H9 (cell line): ENCODE data around the gene COL4A6. TPM values are rescaled to one million over a fixed set of nuclear protein-coding genes. Genes with fewer than 3 reads are reported as not detected.

Experiments used
- DNase-seq: peaks from one replicate; pipeline ENCODE4 v3.0.0-alpha.2; 2017
- H2AFZ ChIP-seq: one replicate; pipeline ENCODE4 v1.6.1; 2013; ENCODE audit warnings: mild to moderate bottlenecking, low read length, control low read depth, moderate library complexity
- H2AK5ac ChIP-seq: 2 replicates; pipeline ENCODE4 v1.6.1; 2013; ENCODE audit warnings: low read length, control low read depth, mixed read lengths; ENCODE audit not compliant: insufficient read length
- H2BK120ac ChIP-seq: one replicate; pipeline ENCODE4 v1.6.1; 2013; ENCODE audit warnings: low read depth, mild to moderate bottlenecking, low read length, control low read depth, inconsistent platforms; ENCODE audit not compliant: poor library complexity, severe bottlenecking
- H2BK12ac ChIP-seq: 2 replicates; pipeline ENCODE4 v1.6.1; 2013; ENCODE audit warnings: low read length, control low read depth, mixed read lengths, low read depth; ENCODE audit not compliant: insufficient read length
- H2BK15ac ChIP-seq: 2 replicates; pipeline ENCODE4 v1.6.1; 2013; ENCODE audit warnings: low read depth, low read length, control low read depth
- H2BK20ac ChIP-seq: one replicate; pipeline ENCODE4 v1.6.1; 2013; ENCODE audit warnings: low read depth, mild to moderate bottlenecking, low read length, control low read depth, inconsistent platforms; ENCODE audit not compliant: poor library complexity, severe bottlenecking
- H2BK5ac ChIP-seq: 2 replicates; pipeline ENCODE4 v1.6.1; 2013; ENCODE audit warnings: low read length, control low read depth, mixed read lengths; ENCODE audit not compliant: insufficient read length
- H3K14ac ChIP-seq: 2 replicates; pipeline ENCODE4 v1.6.1; 2013; ENCODE audit warnings: low read length, control low read depth; ENCODE audit not compliant: insufficient read depth
- H3K18ac ChIP-seq: 2 replicates; pipeline ENCODE4 v1.6.1; 2013; ENCODE audit warnings: low read depth, mild to moderate bottlenecking, mixed read lengths, low read length, control low read depth; ENCODE audit not compliant: insufficient read length
- H3K23ac ChIP-seq: 2 replicates; pipeline ENCODE4 v1.6.1; 2013; ENCODE audit warnings: low read length, control low read depth, mixed read lengths, low read depth; ENCODE audit not compliant: insufficient read length
- H3K23me2 ChIP-seq: 2 replicates; pipeline ENCODE4 v1.6.1; 2013; ENCODE audit warnings: low read depth, mild to moderate bottlenecking, mixed read lengths, low read length, control low read depth; ENCODE audit not compliant: insufficient read length, poor library complexity, severe bottlenecking
- H3K27ac ChIP-seq: 2 replicates; pipeline ENCODE4 v1.5.1; 2013; ENCODE audit warnings: low read length, control low read depth, mixed read lengths, low read depth; ENCODE audit not compliant: insufficient read length
- H3K27me3 ChIP-seq: 2 replicates; pipeline ENCODE4 v1.6.1; 2013; ENCODE audit warnings: low read length, control low read depth, inconsistent platforms; ENCODE audit not compliant: insufficient read depth
- H3K4ac ChIP-seq: 2 replicates; pipeline ENCODE4 v1.6.1; 2013; ENCODE audit warnings: low read depth, mild to moderate bottlenecking, control low read depth, inconsistent platforms, low read length, moderate library complexity
- H3K4me1 ChIP-seq: 2 replicates; pipeline ENCODE4 v1.6.1; 2013; ENCODE audit warnings: low read length, control low read depth, inconsistent platforms; ENCODE audit not compliant: insufficient read depth
- H3K4me2 ChIP-seq: 2 replicates; pipeline ENCODE4 v1.6.1; 2013; ENCODE audit warnings: low read length, control low read depth, mixed read lengths; ENCODE audit not compliant: insufficient read length, insufficient read depth
- H3K56ac ChIP-seq: 2 replicates; pipeline ENCODE4 v1.6.1; 2013; ENCODE audit warnings: low read depth, mild to moderate bottlenecking, mixed read lengths, low read length, control low read depth; ENCODE audit not compliant: insufficient read length
- H3K79me1 ChIP-seq: 2 replicates; pipeline ENCODE4 v1.6.1; 2013; ENCODE audit warnings: low read depth, mild to moderate bottlenecking, moderate library complexity, low read length, control low read depth, inconsistent platforms; ENCODE audit not compliant: insufficient read depth, poor library complexity, severe bottlenecking
- H3K79me2 ChIP-seq: 2 replicates; pipeline ENCODE4 v1.6.1; 2013; ENCODE audit warnings: low read length, control low read depth, inconsistent platforms; ENCODE audit not compliant: insufficient read depth
- H3K9ac ChIP-seq: 2 replicates; pipeline ENCODE4 v1.6.1; 2013; ENCODE audit warnings: low read length, control low read depth, mixed read lengths; ENCODE audit not compliant: insufficient read length; ENCODE audit errors: extremely low read depth
- H3K9me3 ChIP-seq: one replicate; pipeline ENCODE4 v1.6.1; 2013; ENCODE audit warnings: low read depth, low read length, inconsistent platforms; ENCODE audit not compliant: control insufficient read depth
- H3T11ph ChIP-seq: one replicate; pipeline ENCODE4 v1.6.1; 2013; ENCODE audit warnings: mild to moderate bottlenecking, low read length, control low read depth, inconsistent platforms
- H4K20me1 ChIP-seq: one replicate; pipeline ENCODE4 v1.6.1; 2013; ENCODE audit not compliant: control insufficient read depth, insufficient read length, insufficient read depth
- H4K5ac ChIP-seq: 2 replicates; pipeline ENCODE4 v1.6.1; 2013; ENCODE audit warnings: low read depth, mild to moderate bottlenecking, mixed read lengths, low read length, control low read depth; ENCODE audit not compliant: insufficient read length
- H4K8ac ChIP-seq: replicated peaks from 2 replicates; pipeline ENCODE4 v1.6.1; 2013; ENCODE audit warnings: low read length, control low read depth, mixed read lengths, low read depth; ENCODE audit not compliant: insufficient read length
- H4K91ac ChIP-seq: 2 replicates; pipeline ENCODE4 v1.6.1; 2013; ENCODE audit warnings: low read depth, mild to moderate bottlenecking, moderate library complexity, mixed read lengths, low read length, control low read depth; ENCODE audit not compliant: insufficient read length
- H3K27ac Mint-ChIP-seq, 3 experiments: 2 replicates in 2 of 3; 3 replicates in 1 of 3; pipeline ENCODE4 v1.8.0; 2020 to 2021; ENCODE audit warnings: mixed read lengths in 3 of 3, mild to moderate bottlenecking in 1 of 3, moderate library complexity in 1 of 3
- H3K27me3 Mint-ChIP-seq: 2 replicates; pipeline ENCODE4 v1.8.0; 2021; ENCODE audit warnings: low read depth, mild to moderate bottlenecking, moderate library complexity, mixed read lengths
- H3K36me3 Mint-ChIP-seq, 3 experiments: 2 replicates in 2 of 3; 3 replicates in 1 of 3; pipeline ENCODE4 v1.8.0; 2020 to 2021; ENCODE audit warnings: low read depth in 3 of 3, mixed read lengths in 3 of 3; ENCODE audit not compliant: insufficient read depth in 1 of 3
- H3K4me1 Mint-ChIP-seq, 2 experiments: 2 replicates each; pipeline ENCODE4 v1.8.0; 2020; ENCODE audit warnings: mixed read lengths in 2 of 2
- H3K4me3 Mint-ChIP-seq, 2 experiments: 2 replicates in 1 of 2; 3 replicates in 1 of 2; pipeline ENCODE4 v1.8.0; 2020 to 2021; ENCODE audit warnings: mild to moderate bottlenecking in 2 of 2, mixed read lengths in 2 of 2, moderate library complexity in 1 of 2
- H3K9me3 Mint-ChIP-seq, 2 experiments: 2 replicates in 1 of 2; 3 replicates in 1 of 2; pipeline ENCODE4 v1.8.0; 2020; ENCODE audit warnings: mild to moderate bottlenecking in 2 of 2, mixed read lengths in 2 of 2, moderate library complexity in 1 of 2
- CTCF ChIP-seq: fragments of 200-600 bp; sonication (generic); conservative IDR thresholded peaks from 3 replicates; pipeline ENCODE4 v1.8.0; 2021; ENCODE audit warnings: antibody characterized with exemption, mild to moderate bottlenecking
- WGBS: extraction: QIAGEN DNeasy Blood & Tissue Kit; methylation state at CpG from one replicate; pipeline ENCODE4 v1.1.7; 2013; ENCODE audit warnings: missing lambda C conversion rate, low lambda C conversion rate, mixed read lengths; ENCODE audit not compliant: insufficient read length; ENCODE audit errors: extremely low coverage; 5-methylcytosine and 5-hydroxymethylcytosine counted together
- total RNA-seq: library from RNA; stranded (reverse); gene quantifications from 2 replicates; pipeline ENCODE4 v1.2.1, GENCODE V29; 2021

COL4A6 gene
- total RNA-seq, 1 experiment from 2014 or later = 16.7 TPM

GRCh38 chrX:108270739-108271396 is 167.4 kb downstream of the COL4A6 start:
- Mint-ChIP-seq H3K27ac (no peak overlapping the region), H3K36me3 (peaks cover 0 to 5% (median 0%) of the 10 kb centered on the region in 3 experiments; a peak in 3 of 7 replicates), H3K4me1 (peaks cover 5 to 10% of the 10 kb centered on the region in 2 experiments; a peak in 2 of 4 replicates), H3K27me3 (no peaks in the 10 kb centered on the region), H3K4me3 (no peak overlapping the region), H3K9me3 (0 out of 5 replicates have a peak, but pooled peaks cover 0 to 2% of the 10 kb centered on the region in 2 experiments)
- Histone ChIP-seq H3K23ac (no peak overlapping the region), H2BK20ac (no peak overlapping the region), H2BK5ac (no peak overlapping the region), H4K91ac (no peak overlapping the region), H2AK5ac (no peak overlapping the region), H3K4me2 (no peak overlapping the region), H3K56ac (no peak overlapping the region), H3K9ac (no peak overlapping the region), H2BK15ac (no peak overlapping the region), H2BK12ac (no peak overlapping the region), H3K9me3 (no peaks in the 10 kb centered on the region), H3K14ac (no peak overlapping the region), H4K5ac (no peak overlapping the region), H4K20me1 (no peaks in the 10 kb centered on the region), H3K4ac (no peak overlapping the region), H2AFZ (no peak overlapping the region), H3K27ac (no peak overlapping the region), H3K18ac (no peak overlapping the region), H2BK120ac (no peak overlapping the region), H3K79me1 (no peaks in the 10 kb centered on the region), H4K8ac (no peak overlapping the region), H3K4me1 (no peaks in the 10 kb centered on the region), H3K23me2 (no peaks in the 10 kb centered on the region), H3K27me3 (no peaks in the 10 kb centered on the region), H3T11ph (no peak overlapping the region), H3K79me2 (no peaks in the 10 kb centered on the region)
- TF ChIP-seq CTCF = no peak
- WGBS = no CpG with 5 or more reads among the region's 6 CpGs
- no peak for DNase-seq
